HEK293 (cell line): ENCODE measurements around the gene TAS2R42.

Experiments used
- CTCF ChIA-PET: fragments of 350-600 bp; formaldehyde crosslinking; extraction: SDS; loops from one replicate; lab custom pipeline; 2021; ENCODE audit warnings: antibody characterized with exemption; lab: Yijun Ruan, JAX
- POLR2A ChIA-PET: fragments of 300-600 bp; formaldehyde crosslinking; extraction: SDS; loops from one replicate; lab custom pipeline; 2020; ENCODE audit warnings: antibody characterized with exemption, inconsistent platforms; lab: Yijun Ruan, JAX
- H3K27ac ChIP-seq: fragments of 200-500 bp; sonication (Bioruptor generic); 2 replicates; pipeline ENCODE4 v1.5.1; 2014; ENCODE audit warnings: low read depth, low read length, control low read depth, inconsistent platforms; ENCODE audit errors: extremely low read depth
- H3K36me3 ChIP-seq, 2 experiments: fragments of 200-500 bp in 1 of 2; sonication (Bioruptor generic) in 1 of 2; 1 replicate in 1 of 2; 2 replicates in 1 of 2; pipeline ENCODE4 v1.5.1; 2014 to 2017; ENCODE audit warnings: inconsistent platforms in 2 of 2, low read length in 2 of 2; ENCODE audit not compliant: control insufficient read depth in 2 of 2, insufficient read depth in 1 of 2
- H3K4me1 ChIP-seq: fragments of 200-500 bp; sonication (Bioruptor generic); 2 replicates; pipeline ENCODE4 v1.5.1; 2014; ENCODE audit warnings: mild to moderate bottlenecking, low read length, inconsistent platforms; ENCODE audit not compliant: control insufficient read depth, insufficient read depth
- H3K4me3 ChIP-seq: 2 replicates; pipeline ENCODE4 v1.5.1; 2011; ENCODE audit warnings: low read depth, mild to moderate bottlenecking, control low read depth, low read length, moderate library complexity
- H3K9me3 ChIP-seq: fragments of 200-500 bp; sonication (Bioruptor generic); 2 replicates; pipeline ENCODE4 v1.5.1; 2014; ENCODE audit warnings: low read depth, low read length, inconsistent platforms; ENCODE audit not compliant: control insufficient read depth, insufficient read depth
- GFI1B ChIP-seq: fragments of 450-650 bp; formaldehyde crosslinking; IDR thresholded peaks from 2 replicates; pipeline ENCODE4 v1.5.1; 2016; ENCODE audit warnings: missing biosample characterization, missing genetic modification characterization
- KLF9 ChIP-seq: fragments of 450-650 bp; formaldehyde crosslinking; IDR thresholded peaks from 2 replicates; pipeline ENCODE4 v1.5.1; 2016; ENCODE audit warnings: missing biosample characterization, missing genetic modification characterization, low read depth
- RBAK ChIP-seq: fragments of 450-650 bp; formaldehyde crosslinking; IDR thresholded peaks from 2 replicates; pipeline ENCODE4 v1.5.1; 2016; ENCODE audit warnings: missing biosample characterization, missing genetic modification characterization
- ZFHX2 ChIP-seq: fragments of 450-650 bp; formaldehyde crosslinking; conservative IDR thresholded peaks from 2 replicates; pipeline ENCODE4 v1.5.1; 2016; ENCODE audit warnings: missing biosample characterization, missing genetic modification characterization
- ZNF112 ChIP-seq: fragments of 450-650 bp; formaldehyde crosslinking; IDR thresholded peaks from 2 replicates; pipeline ENCODE4 v1.5.0; 2017; ENCODE audit warnings: missing biosample characterization, missing genetic modification characterization
- ZNF132 ChIP-seq: fragments of 450-650 bp; formaldehyde crosslinking; IDR thresholded peaks from 2 replicates; pipeline ENCODE4 v1.5.1; 2017; ENCODE audit warnings: missing biosample characterization, missing genetic modification characterization, borderline replicate concordance
- ZNF155 ChIP-seq: fragments of 450-650 bp; formaldehyde crosslinking; IDR thresholded peaks from 2 replicates; pipeline ENCODE4 v1.5.1; 2016; ENCODE audit warnings: missing biosample characterization, missing genetic modification characterization
- ZNF214 ChIP-seq: fragments of 450-650 bp; formaldehyde crosslinking; IDR thresholded peaks from 2 replicates; pipeline ENCODE4 v1.5.1; 2017; ENCODE audit warnings: missing biosample characterization, mild to moderate bottlenecking, missing genetic modification characterization, borderline replicate concordance
- ZNF24 ChIP-seq: fragments of 450-650 bp; formaldehyde crosslinking; IDR thresholded peaks from 2 replicates; pipeline ENCODE4 v1.5.1; 2016; ENCODE audit warnings: missing biosample characterization, missing genetic modification characterization
- ZNF266 ChIP-seq: fragments of 450-650 bp; formaldehyde crosslinking; IDR thresholded peaks from 2 replicates; pipeline ENCODE4 v1.5.1; 2016; ENCODE audit warnings: missing biosample characterization, missing genetic modification characterization, low read depth
- ZNF335 ChIP-seq: fragments of 450-650 bp; formaldehyde crosslinking; conservative IDR thresholded peaks from 2 replicates; pipeline ENCODE4 v1.5.1; 2016; ENCODE audit warnings: missing biosample characterization, missing genetic modification characterization
- ZNF473 ChIP-seq: fragments of 450-650 bp; formaldehyde crosslinking; IDR thresholded peaks from 2 replicates; pipeline ENCODE4 v1.5.1; 2017; ENCODE audit warnings: missing biosample characterization, missing genetic modification characterization
- ZNF561 ChIP-seq: fragments of 450-650 bp; IDR thresholded peaks from 2 replicates; pipeline ENCODE4 v1.5.1; 2018; ENCODE audit warnings: missing biosample characterization, missing genetic modification characterization, borderline replicate concordance
- ZXDB ChIP-seq: fragments of 450-650 bp; formaldehyde crosslinking; IDR thresholded peaks from 2 replicates; pipeline ENCODE4 v1.5.1; 2016; ENCODE audit warnings: missing biosample characterization, missing genetic modification characterization
- TF ChIP-seq, protein P1 (sequence below): fragments of 450-650 bp; formaldehyde crosslinking; conservative IDR thresholded peaks from 2 replicates; pipeline ENCODE4 v1.5.1; 2016; ENCODE audit warnings: low read depth, missing biosample characterization, missing genetic modification characterization
- TF ChIP-seq, protein P2 (sequence below): fragments of 450-650 bp; formaldehyde crosslinking; IDR thresholded peaks from 2 replicates; pipeline ENCODE4 v1.5.1; 2017; ENCODE audit warnings: missing biosample characterization, mild to moderate bottlenecking, missing genetic modification characterization, moderate library complexity
- TF ChIP-seq, protein P3 (sequence below): fragments of 450-650 bp; formaldehyde crosslinking; IDR thresholded peaks from 2 replicates; pipeline ENCODE4 v1.5.0; 2017; ENCODE audit warnings: missing biosample characterization, missing genetic modification characterization, borderline replicate concordance
- TF ChIP-seq, protein P4 (sequence below): fragments of 450-650 bp; formaldehyde crosslinking; IDR thresholded peaks from 2 replicates; pipeline ENCODE4 v1.5.1; 2016; ENCODE audit warnings: missing biosample characterization, missing genetic modification characterization
- TF ChIP-seq, protein P5 (sequence below): fragments of 450-650 bp; formaldehyde crosslinking; IDR thresholded peaks from 2 replicates; pipeline ENCODE4 v1.5.1; 2016; ENCODE audit warnings: missing biosample characterization, missing genetic modification characterization
- TF ChIP-seq, protein P6 (sequence below): fragments of 450-650 bp; formaldehyde crosslinking; IDR thresholded peaks from 2 replicates; pipeline ENCODE4 v1.5.1; 2016; ENCODE audit warnings: missing biosample characterization, missing genetic modification characterization, borderline replicate concordance

The TAS2R42 gene

DNA sequence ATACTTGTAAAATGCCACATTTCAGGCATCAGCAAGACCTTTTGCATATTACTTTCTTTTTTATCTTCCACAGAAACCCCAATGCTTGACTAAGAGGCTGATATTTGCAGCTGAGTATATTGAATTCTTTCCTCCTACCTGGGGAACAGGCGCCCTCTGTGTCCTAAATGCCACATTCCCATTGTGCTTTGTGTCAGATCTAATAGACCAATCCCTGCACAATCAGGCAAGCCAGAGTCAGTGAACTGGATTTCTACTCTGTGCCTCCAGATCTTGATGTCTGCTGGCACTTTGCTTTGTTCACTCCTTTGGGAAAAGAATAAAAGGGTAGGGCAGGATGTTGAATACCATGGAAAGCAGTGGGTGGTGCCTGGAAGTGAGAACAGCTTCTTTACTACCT, 22.4 kb upstream of the TAS2R42 start:
- H3K9me3 ChIP-seq, result no peaks in the 10 kb centered on the region
- POLR2A ChIA-PET, result no interaction called here
- H3K4me1 ChIP-seq, result no peaks in the 10 kb centered on the region
- H3K27ac ChIP-seq, result no peak overlapping the region
- no peak overlapping the region for H3K4me3 ChIP-seq
- no peaks in the 10 kb centered on the region for H3K36me3 ChIP-seq
- TF ChIP-seq, protein P1, sequence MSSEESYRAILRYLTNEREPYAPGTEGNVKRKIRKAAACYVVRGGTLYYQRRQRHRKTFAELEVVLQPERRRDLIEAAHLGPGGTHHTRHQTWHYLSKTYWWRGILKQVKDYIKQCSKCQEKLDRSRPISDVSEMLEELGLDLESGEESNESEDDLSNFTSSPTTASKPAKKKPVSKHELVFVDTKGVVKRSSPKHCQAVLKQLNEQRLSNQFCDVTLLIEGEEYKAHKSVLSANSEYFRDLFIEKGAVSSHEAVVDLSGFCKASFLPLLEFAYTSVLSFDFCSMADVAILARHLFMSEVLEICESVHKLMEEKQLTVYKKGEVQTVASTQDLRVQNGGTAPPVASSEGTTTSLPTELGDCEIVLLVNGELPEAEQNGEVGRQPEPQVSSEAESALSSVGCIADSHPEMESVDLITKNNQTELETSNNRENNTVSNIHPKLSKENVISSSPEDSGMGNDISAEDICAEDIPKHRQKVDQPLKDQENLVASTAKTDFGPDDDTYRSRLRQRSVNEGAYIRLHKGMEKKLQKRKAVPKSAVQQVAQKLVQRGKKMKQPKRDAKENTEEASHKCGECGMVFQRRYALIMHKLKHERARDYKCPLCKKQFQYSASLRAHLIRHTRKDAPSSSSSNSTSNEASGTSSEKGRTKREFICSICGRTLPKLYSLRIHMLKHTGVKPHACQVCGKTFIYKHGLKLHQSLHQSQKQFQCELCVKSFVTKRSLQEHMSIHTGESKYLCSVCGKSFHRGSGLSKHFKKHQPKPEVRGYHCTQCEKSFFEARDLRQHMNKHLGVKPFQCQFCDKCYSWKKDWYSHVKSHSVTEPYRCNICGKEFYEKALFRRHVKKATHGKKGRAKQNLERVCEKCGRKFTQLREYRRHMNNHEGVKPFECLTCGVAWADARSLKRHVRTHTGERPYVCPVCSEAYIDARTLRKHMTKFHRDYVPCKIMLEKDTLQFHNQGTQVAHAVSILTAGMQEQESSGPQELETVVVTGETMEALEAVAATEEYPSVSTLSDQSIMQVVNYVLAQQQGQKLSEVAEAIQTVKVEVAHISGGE (tag by site-specific recombination), result no peak
- TF ChIP-seq ZFHX2 (tag by site-specific recombination) (no peak), ZXDB (tag by site-specific recombination) (no peak), ZNF112 (no peak), ZNF24 (tag by site-specific recombination) (no peak), RBAK (tag by site-specific recombination) (no peak), ZNF561 (tag by site-specific recombination) (no peak)
- CTCF ChIA-PET, result interaction anchor here (0.7 to 1.3 kb wide), 4 partner anchors 9 to 1421 kb away, joined by 3 to 4 read pairs (median 4); no protein-coding TSS in a partner anchor

DNA sequence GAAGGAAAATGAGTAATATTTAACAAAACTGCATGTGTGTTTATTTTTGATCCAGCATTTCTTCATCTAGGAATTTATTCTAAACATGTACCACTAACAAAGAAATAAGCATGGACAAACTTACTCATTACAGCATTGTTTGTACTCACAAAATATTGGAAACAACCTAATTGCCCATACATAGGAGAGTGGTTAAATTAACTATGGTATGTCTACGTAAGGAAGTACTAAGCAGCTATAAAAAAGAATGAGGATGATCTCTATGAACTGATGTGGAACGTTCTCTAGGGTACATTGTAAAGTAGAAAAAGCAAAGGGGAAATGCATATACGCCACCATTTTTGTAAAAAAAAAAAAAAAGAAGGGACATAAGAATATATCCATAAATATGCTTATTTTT, 17.4 kb upstream of the TAS2R42 start:
- Histone ChIP-seq H3K36me3 (no peaks in the 10 kb centered on the region), H3K4me1 (no peaks in the 10 kb centered on the region), H3K27ac (no peak overlapping the region), H3K4me3 (no peak overlapping the region), H3K9me3 (no peaks in the 10 kb centered on the region)
- POLR2A ChIA-PET, result interaction anchor here (0.6 kb wide), 1 partner anchor 33 kb away, joined by 5 read pairs; no protein-coding TSS in a partner anchor
- TF ChIP-seq ZNF214 (tag by site-specific recombination) (no peak), ZNF155 (tag by site-specific recombination) (no peak), ZNF473 (no peak), KLF9 (no peak), ZNF266 (no peak), ZNF132 (no peak)
- TF ChIP-seq, protein P2, sequence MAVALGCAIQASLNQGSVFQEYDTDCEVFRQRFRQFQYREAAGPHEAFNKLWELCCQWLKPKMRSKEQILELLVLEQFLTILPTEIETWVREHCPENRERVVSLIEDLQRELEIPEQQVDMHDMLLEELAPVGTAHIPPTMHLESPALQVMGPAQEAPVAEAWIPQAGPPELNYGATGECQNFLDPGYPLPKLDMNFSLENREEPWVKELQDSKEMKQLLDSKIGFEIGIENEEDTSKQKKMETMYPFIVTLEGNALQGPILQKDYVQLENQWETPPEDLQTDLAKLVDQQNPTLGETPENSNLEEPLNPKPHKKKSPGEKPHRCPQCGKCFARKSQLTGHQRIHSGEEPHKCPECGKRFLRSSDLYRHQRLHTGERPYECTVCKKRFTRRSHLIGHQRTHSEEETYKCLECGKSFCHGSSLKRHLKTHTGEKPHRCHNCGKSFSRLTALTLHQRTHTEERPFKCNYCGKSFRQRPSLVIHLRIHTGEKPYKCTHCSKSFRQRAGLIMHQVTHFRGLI, result no peak
- TF ChIP-seq, protein P3, sequence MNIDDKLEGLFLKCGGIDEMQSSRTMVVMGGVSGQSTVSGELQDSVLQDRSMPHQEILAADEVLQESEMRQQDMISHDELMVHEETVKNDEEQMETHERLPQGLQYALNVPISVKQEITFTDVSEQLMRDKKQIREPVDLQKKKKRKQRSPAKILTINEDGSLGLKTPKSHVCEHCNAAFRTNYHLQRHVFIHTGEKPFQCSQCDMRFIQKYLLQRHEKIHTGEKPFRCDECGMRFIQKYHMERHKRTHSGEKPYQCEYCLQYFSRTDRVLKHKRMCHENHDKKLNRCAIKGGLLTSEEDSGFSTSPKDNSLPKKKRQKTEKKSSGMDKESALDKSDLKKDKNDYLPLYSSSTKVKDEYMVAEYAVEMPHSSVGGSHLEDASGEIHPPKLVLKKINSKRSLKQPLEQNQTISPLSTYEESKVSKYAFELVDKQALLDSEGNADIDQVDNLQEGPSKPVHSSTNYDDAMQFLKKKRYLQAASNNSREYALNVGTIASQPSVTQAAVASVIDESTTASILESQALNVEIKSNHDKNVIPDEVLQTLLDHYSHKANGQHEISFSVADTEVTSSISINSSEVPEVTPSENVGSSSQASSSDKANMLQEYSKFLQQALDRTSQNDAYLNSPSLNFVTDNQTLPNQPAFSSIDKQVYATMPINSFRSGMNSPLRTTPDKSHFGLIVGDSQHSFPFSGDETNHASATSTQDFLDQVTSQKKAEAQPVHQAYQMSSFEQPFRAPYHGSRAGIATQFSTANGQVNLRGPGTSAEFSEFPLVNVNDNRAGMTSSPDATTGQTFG (tag by site-specific recombination), result no peak
- CTCF ChIA-PET, result interaction anchor here (0.6 kb wide), 2 partner anchors 24 to 150 kb away, joined by 4 to 6 read pairs; no protein-coding TSS in a partner anchor

DNA sequence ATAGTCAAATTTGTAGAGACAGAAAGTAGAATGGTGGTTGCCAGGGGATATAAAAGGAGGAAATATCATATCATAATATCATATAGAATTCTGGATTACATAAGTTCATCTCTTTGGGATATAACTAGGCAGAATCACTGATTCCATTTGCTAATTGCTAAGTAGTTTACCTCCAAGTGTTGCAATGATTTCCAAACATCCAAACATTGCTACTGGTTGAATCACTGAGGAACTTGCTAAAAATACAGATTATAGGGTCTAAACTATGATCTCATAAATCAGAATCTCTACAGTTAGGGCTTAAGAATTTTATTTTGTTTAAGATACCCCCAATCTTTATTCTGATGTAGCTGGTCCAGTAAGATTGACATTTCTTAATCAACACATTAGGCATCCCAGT, 16.1 kb upstream of the TAS2R42 start:
- Histone ChIP-seq H3K4me3 (no peak overlapping the region), H3K27ac (no peak overlapping the region), H3K9me3 (no peaks in the 10 kb centered on the region), H3K36me3 (no peaks in the 10 kb centered on the region), H3K4me1 (no peaks in the 10 kb centered on the region)
- ChIA-PET CTCF (no interaction called here), POLR2A (no interaction called here)
- TF ChIP-seq ZNF335 (tag by site-specific recombination) (no peak), GFI1B (tag by site-specific recombination) (no peak)
- TF ChIP-seq, protein P4, sequence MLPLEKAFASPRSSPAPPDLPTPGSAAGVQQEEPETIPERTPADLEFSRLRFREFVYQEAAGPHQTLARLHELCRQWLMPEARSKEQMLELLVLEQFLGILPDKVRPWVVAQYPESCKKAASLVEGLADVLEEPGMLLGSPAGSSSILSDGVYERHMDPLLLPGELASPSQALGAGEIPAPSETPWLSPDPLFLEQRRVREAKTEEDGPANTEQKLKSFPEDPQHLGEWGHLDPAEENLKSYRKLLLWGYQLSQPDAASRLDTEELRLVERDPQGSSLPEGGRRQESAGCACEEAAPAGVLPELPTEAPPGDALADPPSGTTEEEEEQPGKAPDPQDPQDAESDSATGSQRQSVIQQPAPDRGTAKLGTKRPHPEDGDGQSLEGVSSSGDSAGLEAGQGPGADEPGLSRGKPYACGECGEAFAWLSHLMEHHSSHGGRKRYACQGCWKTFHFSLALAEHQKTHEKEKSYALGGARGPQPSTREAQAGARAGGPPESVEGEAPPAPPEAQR (tag by site-specific recombination), result no peak
- TF ChIP-seq, protein P5, sequence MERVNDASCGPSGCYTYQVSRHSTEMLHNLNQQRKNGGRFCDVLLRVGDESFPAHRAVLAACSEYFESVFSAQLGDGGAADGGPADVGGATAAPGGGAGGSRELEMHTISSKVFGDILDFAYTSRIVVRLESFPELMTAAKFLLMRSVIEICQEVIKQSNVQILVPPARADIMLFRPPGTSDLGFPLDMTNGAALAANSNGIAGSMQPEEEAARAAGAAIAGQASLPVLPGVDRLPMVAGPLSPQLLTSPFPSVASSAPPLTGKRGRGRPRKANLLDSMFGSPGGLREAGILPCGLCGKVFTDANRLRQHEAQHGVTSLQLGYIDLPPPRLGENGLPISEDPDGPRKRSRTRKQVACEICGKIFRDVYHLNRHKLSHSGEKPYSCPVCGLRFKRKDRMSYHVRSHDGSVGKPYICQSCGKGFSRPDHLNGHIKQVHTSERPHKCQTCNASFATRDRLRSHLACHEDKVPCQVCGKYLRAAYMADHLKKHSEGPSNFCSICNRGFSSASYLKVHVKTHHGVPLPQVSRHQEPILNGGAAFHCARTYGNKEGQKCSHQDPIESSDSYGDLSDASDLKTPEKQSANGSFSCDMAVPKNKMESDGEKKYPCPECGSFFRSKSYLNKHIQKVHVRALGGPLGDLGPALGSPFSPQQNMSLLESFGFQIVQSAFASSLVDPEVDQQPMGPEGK (tag by site-specific recombination), result no peak
- TF ChIP-seq, protein P6, sequence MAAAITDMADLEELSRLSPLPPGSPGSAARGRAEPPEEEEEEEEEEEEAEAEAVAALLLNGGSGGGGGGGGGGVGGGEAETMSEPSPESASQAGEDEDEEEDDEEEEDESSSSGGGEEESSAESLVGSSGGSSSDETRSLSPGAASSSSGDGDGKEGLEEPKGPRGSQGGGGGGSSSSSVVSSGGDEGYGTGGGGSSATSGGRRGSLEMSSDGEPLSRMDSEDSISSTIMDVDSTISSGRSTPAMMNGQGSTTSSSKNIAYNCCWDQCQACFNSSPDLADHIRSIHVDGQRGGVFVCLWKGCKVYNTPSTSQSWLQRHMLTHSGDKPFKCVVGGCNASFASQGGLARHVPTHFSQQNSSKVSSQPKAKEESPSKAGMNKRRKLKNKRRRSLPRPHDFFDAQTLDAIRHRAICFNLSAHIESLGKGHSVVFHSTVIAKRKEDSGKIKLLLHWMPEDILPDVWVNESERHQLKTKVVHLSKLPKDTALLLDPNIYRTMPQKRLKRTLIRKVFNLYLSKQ, result no peak
